Loucy (cell line): ENCODE data around the gene SH3PXD2B.

ENCODE experiments used
- H2AFZ ChIP-seq: fragments of 200-600 bp; sonication (generic); 2 replicates; pipeline ENCODE4 v1.6.0; 2016; ENCODE audit warnings: antibody characterized with exemption, mild to moderate bottlenecking, low read length, moderate library complexity
- H3F3A ChIP-seq: fragments of 200-600 bp; 2 replicates; pipeline ENCODE4 v1.6.0; 2016; ENCODE audit warnings: antibody characterized with exemption, low read depth, mild to moderate bottlenecking
- H3K27me3 ChIP-seq: fragments of 200-600 bp; sonication (generic); 2 replicates; pipeline ENCODE4 v1.6.1; 2014; ENCODE audit warnings: low read length, mild to moderate bottlenecking; ENCODE audit not compliant: insufficient read depth, poor library complexity, severe bottlenecking
- H3K36me3 ChIP-seq: fragments of 200-600 bp; sonication (generic); 2 replicates; pipeline ENCODE4 v1.6.1; 2016; ENCODE audit warnings: low read length; ENCODE audit not compliant: insufficient read depth
- H3K4me1 ChIP-seq: fragments of 200-600 bp; sonication (generic); 2 replicates; pipeline ENCODE4 v1.5.1; 2014; ENCODE audit warnings: low read length, mild to moderate bottlenecking; ENCODE audit not compliant: insufficient read depth, poor library complexity, severe bottlenecking
- H3K4me2 ChIP-seq: fragments of 200-600 bp; sonication (generic); 2 replicates; pipeline ENCODE4 v1.6.0; 2014; ENCODE audit warnings: antibody characterized with exemption, low read length, low read depth, mild to moderate bottlenecking; ENCODE audit not compliant: poor library complexity, severe bottlenecking
- H3K4me3 ChIP-seq: fragments of 200-600 bp; sonication (generic); 2 replicates; pipeline ENCODE4 v1.5.1; 2014; ENCODE audit warnings: low read length, mild to moderate bottlenecking, mixed read lengths; ENCODE audit not compliant: poor library complexity, severe bottlenecking
- H3K79me2 ChIP-seq: fragments of 200-600 bp; sonication (generic); 2 replicates; pipeline ENCODE4 v1.6.1; 2014; ENCODE audit warnings: low read length; ENCODE audit not compliant: insufficient read depth
- H3K9ac ChIP-seq: fragments of 200-600 bp; sonication (generic); 2 replicates; pipeline ENCODE4 v1.6.0; 2014; ENCODE audit warnings: mild to moderate bottlenecking, low read depth, low read length, moderate library complexity; ENCODE audit not compliant: poor library complexity, severe bottlenecking
- H3K9me2 ChIP-seq: fragments of 200-600 bp; sonication (generic); replicated peaks from 2 replicates; pipeline ENCODE4 v1.6.1; 2016; ENCODE audit warnings: low read depth, low read length, mixed read lengths
- H3K9me3 ChIP-seq: fragments of 200-600 bp; sonication (generic); 2 replicates; pipeline ENCODE4 v1.6.1; 2014; ENCODE audit warnings: mild to moderate bottlenecking, antibody characterized with exemption, low read length, low read depth; ENCODE audit not compliant: insufficient read depth
- H4K20me1 ChIP-seq: fragments of 200-600 bp; sonication (generic); 2 replicates; pipeline ENCODE4 v1.6.0; 2014; ENCODE audit warnings: antibody characterized with exemption, low read length, mild to moderate bottlenecking; ENCODE audit not compliant: insufficient read depth, poor library complexity, severe bottlenecking
- EZH2phosphoT487 ChIP-seq: fragments of 200-600 bp; IDR thresholded peaks from 2 replicates; pipeline ENCODE4 v1.6.1; 2018; ENCODE audit warnings: antibody characterized with exemption, mild to moderate bottlenecking, moderate library complexity, borderline replicate concordance
- TF ChIP-seq, protein P1 (sequence below): fragments of 200-600 bp; sonication (generic); conservative IDR thresholded peaks from 2 replicates; pipeline ENCODE4 v1.5.1; 2014; ENCODE audit warnings: mild to moderate bottlenecking, antibody characterized with exemption, low read length

Gene SH3PXD2B

DNA sequence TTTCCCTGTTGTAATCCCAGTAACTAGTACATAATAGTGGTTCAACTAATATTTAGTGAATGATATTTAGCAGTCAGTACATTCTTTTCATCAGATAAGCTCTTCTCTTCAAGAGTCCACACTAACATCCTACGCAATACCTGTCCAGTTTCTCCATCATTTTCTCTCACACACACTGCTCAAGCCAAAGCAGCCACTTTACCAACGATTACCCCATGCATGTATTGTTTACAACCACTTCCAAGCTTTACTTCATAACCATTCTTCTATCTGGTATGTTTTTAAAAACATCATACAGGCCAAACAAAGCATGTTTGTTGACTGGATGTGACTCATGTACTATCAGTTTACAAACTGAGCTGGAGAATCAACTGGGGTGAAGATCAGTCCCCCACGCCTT is 178.1 kb downstream of the SH3PXD2B start:
- Histone ChIP-seq H3F3A (no peaks in the 10 kb centered on the region), H3K27me3 (no peaks in the 10 kb centered on the region), H3K36me3 (no peaks in the 10 kb centered on the region), H3K79me2 (peaks cover 88% of the 10 kb centered on the region), H3K4me3 (no peak overlapping the region), H3K4me1 (peaks cover 3% of the 10 kb centered on the region), H3K9ac (no peak overlapping the region), H4K20me1 (peaks cover 30% of the 10 kb centered on the region), H3K9me2 (no peaks in the 10 kb centered on the region), H2AFZ (no peak overlapping the region), H3K4me2 (no peak overlapping the region), H3K9me3 (no peaks in the 10 kb centered on the region)
- TF ChIP-seq, protein P1, sequence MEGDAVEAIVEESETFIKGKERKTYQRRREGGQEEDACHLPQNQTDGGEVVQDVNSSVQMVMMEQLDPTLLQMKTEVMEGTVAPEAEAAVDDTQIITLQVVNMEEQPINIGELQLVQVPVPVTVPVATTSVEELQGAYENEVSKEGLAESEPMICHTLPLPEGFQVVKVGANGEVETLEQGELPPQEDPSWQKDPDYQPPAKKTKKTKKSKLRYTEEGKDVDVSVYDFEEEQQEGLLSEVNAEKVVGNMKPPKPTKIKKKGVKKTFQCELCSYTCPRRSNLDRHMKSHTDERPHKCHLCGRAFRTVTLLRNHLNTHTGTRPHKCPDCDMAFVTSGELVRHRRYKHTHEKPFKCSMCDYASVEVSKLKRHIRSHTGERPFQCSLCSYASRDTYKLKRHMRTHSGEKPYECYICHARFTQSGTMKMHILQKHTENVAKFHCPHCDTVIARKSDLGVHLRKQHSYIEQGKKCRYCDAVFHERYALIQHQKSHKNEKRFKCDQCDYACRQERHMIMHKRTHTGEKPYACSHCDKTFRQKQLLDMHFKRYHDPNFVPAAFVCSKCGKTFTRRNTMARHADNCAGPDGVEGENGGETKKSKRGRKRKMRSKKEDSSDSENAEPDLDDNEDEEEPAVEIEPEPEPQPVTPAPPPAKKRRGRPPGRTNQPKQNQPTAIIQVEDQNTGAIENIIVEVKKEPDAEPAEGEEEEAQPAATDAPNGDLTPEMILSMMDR: no peak
- TF ChIP-seq EZH2phosphoT487: no peak
